Right ventricle myocardium superior (tissue), 1 donor: ENCODE data around the gene EPB41L2. TPM values are rescaled to one million over a fixed set of nuclear protein-coding genes. Genes with fewer than 3 reads are reported as not detected.

Experiments
- ATAC-seq: fragments of 200-7000 bp; cut with Tn5 transposase; one replicate; pipeline ENCODE4 v1.9.1; 2020; ENCODE audit warnings: mild to moderate bottlenecking; ENCODE audit not compliant: poor library complexity
- DNase-seq: peaks from one replicate; pipeline ENCODE4 v3.0.0-alpha.2; 2020
- intact Hi-C: fragments of 100-400 bp; cut with DNase I; formaldehyde crosslinking; loops from one replicate; pipeline ENCODE4 v1.11.2; 2022
- total RNA-seq: library from RNA; stranded (reverse); fragmentation: NEBNext Ultra II Directional; extraction: Animal tissue kit (Norgen Biotek cat#: 25700); gene quantifications from one replicate; pipeline ENCODE4 v1.2.1, GENCODE V29; 2021
- donor health status: DM: no; HTN: yes; CAD: no; lungs with severe emphysema.

Gene EPB41L2
- total RNA-seq, 1 donor from 2014 or later = 88.8 TPM

DNA sequence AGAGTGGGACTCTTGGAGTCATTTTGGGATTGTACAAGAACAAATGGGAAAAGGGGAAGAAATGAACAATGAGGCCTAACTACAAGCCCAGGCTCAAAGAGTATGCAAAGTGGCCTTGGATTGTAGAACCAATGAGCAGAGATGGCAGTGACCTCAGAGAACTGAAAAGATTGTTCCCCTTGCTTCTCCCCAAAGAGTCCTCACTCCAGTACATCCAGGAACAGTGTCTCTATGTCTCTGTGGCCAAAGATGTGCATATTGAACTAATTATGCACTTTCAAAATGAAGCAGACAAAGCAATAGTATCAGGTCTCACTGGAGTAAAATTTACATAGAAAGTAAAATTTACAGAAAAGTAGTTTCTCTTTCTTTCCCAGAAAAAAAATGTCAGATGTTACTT lies 154.9 kb downstream of the EPB41L2 start:
- ATAC-seq = no peak

DNA sequence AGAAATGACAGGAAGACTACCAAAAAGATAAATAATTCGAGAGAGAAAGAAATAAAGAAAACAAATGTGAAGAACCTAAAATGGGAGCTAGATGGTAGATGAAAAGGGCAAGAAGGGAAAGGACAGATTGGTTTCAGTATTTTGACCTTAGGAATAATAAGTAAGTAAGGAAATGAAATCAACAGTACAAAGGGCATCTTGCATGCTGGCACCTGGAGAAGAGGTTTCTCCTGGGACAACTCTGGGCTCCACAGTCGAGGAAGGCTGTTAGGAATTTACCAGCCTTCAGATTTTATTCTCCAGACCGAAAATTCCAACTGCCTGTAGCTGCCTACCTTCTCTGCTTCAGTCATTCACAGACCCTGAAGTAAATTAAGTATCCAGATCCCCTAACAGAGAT lies 155.4 kb downstream of the EPB41L2 start:
- intact Hi-C loops = no loop called here
- ATAC-seq = no peak
- DNase-seq = no peak

More for the DNA sequence above, 154.9 kb downstream of the EPB41L2 start:
- DNase-seq = no peak
- intact Hi-C loops = no loop called here

DNA sequence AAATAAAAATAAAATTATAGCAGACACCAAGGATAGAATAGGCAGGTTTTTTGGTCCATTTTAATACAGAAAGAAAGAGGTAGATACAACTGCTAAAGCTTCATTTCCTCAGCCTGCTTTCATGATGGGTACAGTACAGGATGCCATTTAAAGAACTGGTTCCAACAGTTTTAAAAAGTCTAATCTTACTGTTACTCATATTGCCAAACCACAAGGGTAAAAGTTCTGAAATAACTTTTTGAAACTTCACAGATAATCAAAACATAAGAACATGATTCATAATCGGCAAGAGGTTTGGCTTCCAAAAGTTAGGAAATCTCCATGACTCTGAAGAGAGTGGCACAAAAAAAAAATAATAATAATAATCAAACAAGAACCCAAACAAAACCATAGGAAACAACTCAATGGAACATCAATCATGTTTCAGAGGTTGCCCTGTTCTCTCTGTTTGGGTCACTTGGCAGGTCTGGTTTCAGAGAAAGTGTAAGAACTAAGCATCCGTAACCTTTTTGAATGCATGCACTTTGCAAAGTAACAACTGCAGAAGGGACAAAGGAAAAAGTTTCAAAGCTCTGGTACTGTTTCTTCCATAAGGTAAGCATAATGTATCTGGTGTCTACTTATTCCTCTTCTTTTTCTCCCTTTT lies 156.2 kb downstream of the EPB41L2 start:
- intact Hi-C loops = no loop called here

DNA sequence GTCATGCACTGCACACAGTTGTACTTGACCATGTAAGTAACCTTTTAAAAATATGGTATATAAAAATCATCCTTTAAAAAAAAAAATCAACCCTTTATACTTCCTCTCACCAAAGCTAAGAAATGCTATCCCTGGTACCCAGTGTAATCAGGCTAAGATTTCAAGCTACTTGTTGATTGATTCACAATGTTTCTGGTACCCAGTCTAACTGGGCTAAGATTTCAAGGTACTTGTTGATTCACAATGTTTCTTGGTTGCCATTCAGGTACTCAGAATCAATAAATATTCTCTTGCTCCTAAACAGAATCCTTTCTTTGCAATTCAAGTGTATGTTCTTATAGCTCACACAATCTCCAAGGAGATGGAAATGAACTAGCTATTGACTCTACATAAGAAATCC lies 159.4 kb downstream of the EPB41L2 start:
- ATAC-seq (no peak), DNase-seq (no peak)
- intact Hi-C loops = loop anchor here (5.0 kb wide), 1 partner anchor 64 kb away; no protein-coding TSS in a partner anchor

More for the DNA sequence above, 156.2 kb downstream of the EPB41L2 start:
- no peak for DNase-seq
- peak; percentile 18 for ATAC-seq

DNA sequence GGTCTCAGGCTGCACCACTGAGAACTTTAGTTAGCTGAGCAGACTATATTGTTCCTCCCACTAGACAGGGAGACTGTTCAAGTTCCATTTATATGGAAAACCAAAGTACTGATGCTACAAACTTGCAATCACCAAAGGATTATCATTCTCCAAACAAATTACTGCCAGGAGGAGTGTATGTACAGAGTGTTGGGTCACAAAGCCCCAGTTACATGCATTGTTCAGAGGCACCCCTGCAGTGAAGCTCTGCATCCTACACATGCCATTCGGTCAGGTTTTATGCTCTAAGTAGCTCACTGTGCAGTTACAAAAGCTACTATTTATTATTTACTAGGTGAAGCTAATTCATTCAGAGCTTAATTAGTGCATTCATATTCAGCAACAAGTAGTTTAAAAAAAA lies 160.0 kb downstream of the EPB41L2 start:
- no peak for DNase-seq
- no peak for ATAC-seq
- intact Hi-C loops = loop anchor here (5.0 kb wide), 1 partner anchor 64 kb away; no protein-coding TSS in a partner anchor

DNA sequence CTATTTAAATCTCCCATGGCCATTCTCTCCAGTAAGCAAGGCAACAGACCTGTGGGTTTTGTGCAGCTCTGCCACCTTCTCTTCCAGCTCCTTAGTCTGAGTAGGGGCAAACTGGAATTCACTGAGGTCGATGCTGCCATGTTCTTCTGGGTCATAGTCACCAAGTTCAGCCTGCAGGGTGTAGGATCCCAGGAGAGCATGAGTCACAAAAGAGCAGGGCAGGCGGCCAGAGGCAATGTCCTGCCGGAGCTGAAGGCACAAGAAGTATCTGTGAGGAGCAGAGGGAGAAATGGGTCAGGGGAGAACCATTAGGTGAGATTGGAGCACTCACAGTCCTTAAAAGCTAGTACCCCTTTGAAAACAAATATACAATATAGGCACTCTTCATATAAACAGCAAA lies 162.1 kb downstream of the EPB41L2 start:
- intact Hi-C loops = loop anchor here (5.0 kb wide), 1 partner anchor 66 kb away; no protein-coding TSS in a partner anchor
- ATAC-seq (peak; percentile 64), DNase-seq (peak; percentile 64)

DNA sequence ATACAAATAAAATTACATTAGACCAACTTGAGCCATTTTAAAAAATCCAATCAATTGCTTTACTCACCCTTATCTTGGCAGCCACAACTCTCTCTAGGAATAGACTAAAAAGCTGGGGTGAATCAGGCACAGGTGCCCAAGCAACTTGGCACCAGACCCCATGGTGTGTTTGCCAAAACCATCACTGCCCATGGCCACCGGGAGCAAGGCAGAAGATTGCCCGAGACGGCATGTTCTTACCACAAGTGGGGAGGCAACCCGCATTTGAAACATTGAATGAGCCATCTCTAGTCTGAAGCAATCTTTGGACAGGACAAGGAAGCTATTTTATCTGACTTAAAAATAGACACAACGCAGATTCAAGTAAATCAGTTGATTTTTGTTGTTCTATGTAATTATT lies 166.8 kb downstream of the EPB41L2 start:
- ATAC-seq (no peak), DNase-seq (no peak)
- intact Hi-C loops = no loop called here

DNA sequence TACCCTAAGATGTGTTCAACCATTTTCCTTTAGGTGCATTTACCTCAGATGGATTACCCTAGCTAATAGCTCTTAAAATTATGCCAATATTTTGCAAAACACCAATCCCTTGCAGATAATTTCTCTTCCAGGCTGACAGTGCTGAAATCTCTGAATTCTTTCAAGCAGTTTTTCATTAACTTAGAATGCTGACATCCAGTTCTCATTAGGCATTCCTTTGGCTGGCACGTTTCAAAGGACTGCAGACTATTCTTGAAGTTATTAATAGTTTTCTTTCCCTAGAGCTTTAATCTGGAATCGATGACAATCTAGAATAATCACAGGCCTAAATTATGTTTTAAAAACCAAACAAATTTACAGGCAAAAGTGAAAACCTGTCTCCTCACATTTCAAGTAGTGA lies 167.5 kb downstream of the EPB41L2 start:
- no peak for DNase-seq
- intact Hi-C loops = no loop called here
- ATAC-seq = no peak

DNA sequence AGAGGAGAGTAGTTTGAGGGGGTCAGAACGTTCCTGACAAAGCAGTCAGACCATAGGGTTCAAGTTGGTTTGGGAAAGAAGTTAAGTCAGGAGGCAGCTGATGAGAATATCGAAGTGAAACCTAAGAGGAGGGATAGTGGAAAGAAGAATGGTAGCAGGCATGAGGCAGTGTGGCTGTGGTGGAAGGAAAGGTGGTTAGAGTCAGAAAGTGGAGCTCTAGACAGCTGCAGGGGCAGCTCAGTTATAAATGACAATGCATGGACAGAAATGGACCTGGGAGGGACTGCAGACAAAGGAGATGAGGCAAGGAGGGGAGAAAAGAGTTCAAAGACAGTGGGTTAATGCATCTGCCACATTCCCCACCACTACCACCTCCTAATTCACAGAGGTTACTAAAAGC lies 169.3 kb downstream of the EPB41L2 start:
- ATAC-seq = no peak
- DNase-seq = no peak
- intact Hi-C loops = no loop called here

DNA sequence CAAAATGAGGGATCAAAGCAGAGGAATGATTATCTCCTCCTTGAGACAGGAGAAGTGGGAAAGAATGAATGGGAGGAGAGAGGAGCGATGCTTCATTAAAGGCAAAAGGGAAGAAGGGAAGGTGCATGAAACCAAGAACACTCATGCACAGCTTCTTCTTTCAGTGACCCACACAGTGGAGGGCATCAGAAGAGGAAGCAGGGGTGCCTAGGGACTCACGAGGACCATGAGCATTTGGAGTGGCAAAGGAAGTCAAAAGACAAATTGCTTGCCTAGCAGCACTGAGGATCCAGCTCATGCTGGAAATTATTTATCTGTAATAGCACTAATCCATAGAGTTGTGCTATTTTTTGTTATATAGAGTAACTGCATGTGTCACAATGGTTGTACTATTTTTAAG lies 169.8 kb downstream of the EPB41L2 start:
- peak; percentile 46 for ATAC-seq

DNA sequence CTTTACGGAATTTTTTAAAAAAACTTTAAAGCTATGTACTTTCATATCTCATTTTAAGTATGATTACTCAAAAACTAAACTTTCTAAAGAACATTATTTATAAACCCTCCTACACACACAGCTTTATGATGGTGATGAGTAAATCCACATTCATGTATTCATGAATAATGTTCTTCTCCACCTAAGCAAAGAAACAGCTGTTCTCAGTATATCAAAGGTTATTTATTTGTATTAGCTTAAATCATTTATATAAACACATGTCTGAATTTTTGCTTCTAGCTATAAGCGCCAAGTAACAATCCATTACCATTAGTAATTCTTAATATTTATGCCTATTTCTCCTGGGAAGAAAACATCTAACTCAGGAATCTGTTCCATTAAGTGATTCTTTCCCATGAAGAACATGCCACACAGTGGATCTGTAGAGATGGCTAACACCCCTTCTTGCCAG lies 172.5 kb downstream of the EPB41L2 start:
- ATAC-seq (no peak), DNase-seq (no peak)
- intact Hi-C loops = no loop called here

More for the DNA sequence above, 169.8 kb downstream of the EPB41L2 start:
- intact Hi-C loops = no loop called here
- DNase-seq = no peak

DNA sequence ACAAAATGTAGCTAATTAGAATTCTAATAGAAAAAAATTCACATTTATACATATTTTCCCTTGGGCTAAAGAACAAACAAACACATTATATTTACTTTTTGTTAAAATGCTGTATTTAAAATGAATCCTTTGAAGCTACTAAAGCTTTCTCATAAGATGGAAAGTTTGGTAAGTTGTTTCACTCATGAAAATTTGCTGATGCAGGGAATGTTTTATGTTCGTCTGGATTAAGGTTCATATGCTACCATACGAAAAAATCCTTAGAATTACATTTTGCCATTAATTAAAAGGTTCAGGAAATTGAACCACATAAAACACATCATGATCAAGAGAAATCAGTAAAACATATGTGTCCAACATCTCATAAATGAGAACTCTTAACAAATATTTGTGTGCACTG lies 173.6 kb downstream of the EPB41L2 start:
- intact Hi-C loops = loop anchor here (5.0 kb wide), 2 partner anchors 228 to 643 kb away; no protein-coding TSS in a partner anchor
- ATAC-seq = no peak

DNA sequence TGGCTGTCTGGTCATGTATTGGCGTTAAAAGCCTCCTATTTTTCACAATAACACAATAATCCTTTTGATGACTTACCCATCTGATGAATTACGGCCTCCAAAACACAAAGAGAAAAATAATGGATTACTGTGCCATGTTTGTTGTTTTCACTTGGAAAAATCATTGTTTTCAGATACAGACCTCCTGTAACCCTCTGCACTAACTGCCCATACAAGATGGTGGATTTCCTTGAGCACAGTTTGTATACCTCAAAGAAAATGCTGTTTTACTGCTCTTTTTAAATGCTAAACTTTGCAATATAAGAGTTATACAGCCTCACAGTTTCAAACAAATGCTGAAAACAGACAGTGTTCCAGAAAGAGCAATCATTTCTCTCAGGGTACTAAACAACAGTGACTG lies 174.8 kb downstream of the EPB41L2 start:
- DNase-seq (no peak), ATAC-seq (no peak)
- intact Hi-C loops = loop anchor here (5.0 kb wide), 2 partner anchors 229 to 644 kb away; no protein-coding TSS in a partner anchor

More for the DNA sequence above, 173.6 kb downstream of the EPB41L2 start:
- DNase-seq = no peak

DNA sequence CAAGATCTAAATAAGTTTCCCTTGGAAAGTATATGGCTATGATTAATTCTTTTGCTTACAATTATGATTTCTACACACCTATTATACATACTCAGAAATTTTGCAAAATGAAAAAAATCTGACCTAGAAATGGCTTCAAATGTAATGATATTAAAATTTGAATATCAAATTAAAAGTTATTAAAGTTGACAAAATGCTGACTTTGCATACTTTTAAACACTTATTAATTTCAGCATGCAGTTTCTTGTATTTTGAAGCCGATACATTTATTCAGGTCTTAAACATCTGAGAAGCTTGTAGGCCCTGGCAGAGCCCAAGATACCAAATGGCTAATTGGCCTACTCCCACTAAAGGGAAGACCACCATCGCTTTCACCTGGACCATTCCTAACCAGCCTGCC lies 176.1 kb downstream of the EPB41L2 start:
- intact Hi-C loops = loop anchor here (5.0 kb wide), 2 partner anchors 230 to 645 kb away; no protein-coding TSS in a partner anchor

DNA sequence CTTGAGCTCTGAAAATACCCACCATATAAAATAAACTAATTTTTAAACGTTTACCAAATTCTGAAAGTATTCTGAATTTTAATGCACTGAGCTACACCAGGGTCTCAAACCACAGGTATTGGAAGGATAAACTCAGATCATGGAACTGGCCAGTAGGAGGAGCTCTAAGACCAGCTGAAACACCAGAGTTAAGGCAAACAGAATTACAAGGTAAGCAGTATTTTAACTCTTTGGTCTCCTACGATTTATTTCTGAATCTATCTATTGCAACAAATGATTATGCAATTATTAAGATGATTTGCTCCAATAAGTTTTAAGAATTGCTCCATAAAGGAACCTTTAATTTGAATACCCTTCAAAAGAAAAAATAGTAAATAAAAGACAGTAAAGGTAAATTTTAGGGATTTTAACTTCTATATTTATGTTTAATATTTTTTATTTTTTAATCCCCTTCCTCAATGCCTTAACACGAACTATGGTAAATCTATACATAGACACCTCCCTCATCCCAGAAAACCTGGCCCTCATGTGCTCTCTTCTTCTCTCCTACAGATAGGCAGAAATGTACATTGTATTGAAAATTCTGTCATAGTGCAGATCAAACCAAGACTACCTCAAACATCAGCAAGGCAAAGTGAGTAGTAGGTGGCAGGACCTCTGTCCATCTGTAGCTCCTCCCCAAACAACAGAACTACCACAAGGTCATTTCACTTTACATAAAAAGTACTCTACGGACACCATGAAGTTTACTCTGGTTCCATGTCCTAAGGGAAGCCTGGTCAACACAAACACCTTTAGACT lies 177.5 kb downstream of the EPB41L2 start:
- peak; percentile 94 for ATAC-seq
- intact Hi-C loops = loop anchor here (5.0 kb wide), 2 partner anchors 232 to 647 kb away; no protein-coding TSS in a partner anchor
- no peak for DNase-seq

More for the DNA sequence above, 176.1 kb downstream of the EPB41L2 start:
- ATAC-seq (no peak), DNase-seq (no peak)

DNA sequence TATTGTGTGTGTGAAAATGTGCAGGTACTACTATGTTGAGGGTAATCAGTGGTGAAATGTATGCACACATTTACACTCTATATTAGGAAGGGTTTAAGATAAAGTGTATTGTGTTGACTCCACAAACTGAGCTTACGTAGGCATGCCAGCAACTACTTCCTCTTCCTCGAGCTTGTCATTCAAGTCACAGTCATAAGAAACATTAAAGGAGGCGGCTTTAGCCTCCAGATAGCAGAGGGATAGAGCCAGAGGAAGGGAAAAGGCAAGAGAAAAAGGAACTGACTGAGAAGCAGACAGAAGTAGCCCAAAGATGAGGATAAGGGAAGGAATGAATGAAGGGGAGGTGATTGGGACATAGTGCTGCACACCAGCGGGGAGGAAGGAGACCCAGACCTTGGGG lies 180.7 kb downstream of the EPB41L2 start:
- DNase-seq (no peak), ATAC-seq (peak; percentile 45)
- intact Hi-C loops = no loop called here

DNA sequence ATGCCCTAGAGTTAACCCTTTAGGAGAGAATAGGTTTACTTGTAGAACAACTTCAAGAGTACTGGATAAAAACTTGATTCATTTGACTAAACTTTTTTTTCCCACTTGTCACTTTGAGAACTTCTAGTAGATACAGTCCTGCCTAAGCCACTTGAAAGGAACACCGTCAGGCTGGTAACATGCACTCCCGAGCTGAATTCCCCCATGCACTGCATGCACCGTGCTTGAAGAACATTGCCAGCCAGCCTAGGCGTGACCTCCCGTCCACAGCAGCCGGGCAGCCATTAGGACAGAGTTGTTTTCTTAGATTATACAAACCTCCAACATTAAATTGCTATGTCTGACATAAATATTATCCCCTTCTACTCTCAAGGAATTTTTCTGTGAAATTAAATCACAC lies 183.2 kb downstream of the EPB41L2 start:
- ATAC-seq (no peak), DNase-seq (no peak)
- intact Hi-C loops = no loop called here

DNA sequence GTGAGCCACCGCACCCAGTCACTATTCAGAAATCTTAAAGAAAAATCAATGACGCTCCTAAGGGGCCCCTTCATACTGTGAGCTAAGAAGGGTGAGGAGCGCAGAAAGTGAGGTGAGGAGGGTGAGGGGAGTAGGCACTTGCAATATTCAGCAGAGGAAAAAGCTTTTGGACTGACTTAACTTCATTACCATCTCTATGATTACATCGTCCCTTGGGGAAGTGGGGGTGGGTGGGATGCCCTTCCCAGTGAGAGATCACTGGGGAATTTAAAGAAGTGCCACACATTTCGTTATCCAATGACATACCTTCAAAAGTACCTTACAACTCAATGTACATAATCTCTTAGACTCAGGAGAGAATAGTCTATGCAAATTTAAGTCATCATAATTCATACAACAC lies 189.3 kb downstream of the EPB41L2 start:
- DNase-seq = no peak
- ATAC-seq = no peak
- intact Hi-C loops = no loop called here

DNA sequence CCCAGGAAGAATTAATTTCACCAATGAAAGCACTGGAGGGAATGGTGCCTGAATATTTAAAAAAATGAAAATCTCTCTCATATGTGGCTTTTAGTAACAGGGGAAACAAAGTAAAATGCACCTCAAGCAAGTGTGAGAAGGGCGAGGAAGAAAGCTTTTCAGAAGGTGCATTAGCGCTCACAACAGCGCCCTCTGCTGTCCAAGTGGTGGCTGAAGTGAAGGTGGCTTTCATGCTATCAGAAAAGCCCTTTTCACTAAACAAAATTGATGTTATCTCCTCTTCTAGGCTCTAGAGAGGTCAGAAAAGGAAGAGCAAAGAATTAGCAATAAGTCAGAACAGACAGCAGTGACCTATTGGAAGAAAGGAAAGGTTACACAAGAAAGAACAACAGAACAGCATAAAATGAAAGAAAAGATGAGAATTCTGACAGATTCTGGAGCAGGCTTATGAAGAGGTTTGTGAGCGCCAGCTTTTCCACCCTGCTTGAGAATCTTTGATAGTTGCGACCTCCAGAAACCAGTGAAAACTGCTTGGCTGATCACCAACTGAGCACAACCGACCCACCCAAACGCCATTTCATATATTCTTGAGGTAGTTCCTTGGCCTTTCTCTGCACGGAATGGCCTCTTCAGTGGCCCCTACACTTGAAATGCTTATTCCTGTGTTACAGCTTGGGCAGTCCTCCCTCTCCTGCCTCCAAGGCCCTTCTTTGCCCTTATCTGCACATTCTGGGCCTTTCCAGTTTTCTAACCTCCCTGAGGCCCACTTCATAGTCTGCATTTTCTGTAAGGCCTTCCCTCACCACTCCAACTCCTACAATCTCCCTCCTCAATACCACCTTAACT lies 190.6 kb downstream of the EPB41L2 start:
- ATAC-seq (peak; percentile 56), DNase-seq (peak; percentile 78)
- intact Hi-C loops = no loop called here
